Muscle layer of colon (tissue), 2 donors: Measurements from ENCODE around the gene TDRD1.

Experiments
- H3K27ac ChIP-seq: one replicate; pipeline ENCODE4 v1.7.0; 2013; ENCODE audit warnings: low read depth, mild to moderate bottlenecking, low read length, moderate library complexity
- H3K27me3 ChIP-seq, 2 donors: one replicate each; pipeline ENCODE4 v1.7.0; 2013; ENCODE audit warnings: low read length in 2 of 2, mild to moderate bottlenecking in 2 of 2; ENCODE audit not compliant: insufficient read depth in 2 of 2, control insufficient read depth in 1 of 2
- H3K36me3 ChIP-seq: one replicate; pipeline ENCODE4 v1.7.0; 2013; ENCODE audit warnings: mild to moderate bottlenecking, low read length; ENCODE audit not compliant: insufficient read depth
- H3K4me1 ChIP-seq: one replicate; pipeline ENCODE4 v1.7.0; 2013; ENCODE audit warnings: mild to moderate bottlenecking, low read length; ENCODE audit not compliant: insufficient read depth
- H3K4me3 ChIP-seq, 2 donors: one replicate each; pipeline ENCODE4 v1.7.0; 2013; ENCODE audit warnings: low read length in 2 of 2, low read depth in 1 of 2, mild to moderate bottlenecking in 1 of 2, moderate library complexity in 1 of 2
- H3K9ac ChIP-seq: one replicate; pipeline ENCODE4 v1.7.0; 2013; ENCODE audit warnings: low read length
- H3K9me3 ChIP-seq: one replicate; pipeline ENCODE4 v1.7.0; 2013; ENCODE audit warnings: mild to moderate bottlenecking, low read length
- donor health status: abdominal sarcoma.
- donor health status: Adenocarcinoma of cecum.

TDRD1 gene

DNA sequence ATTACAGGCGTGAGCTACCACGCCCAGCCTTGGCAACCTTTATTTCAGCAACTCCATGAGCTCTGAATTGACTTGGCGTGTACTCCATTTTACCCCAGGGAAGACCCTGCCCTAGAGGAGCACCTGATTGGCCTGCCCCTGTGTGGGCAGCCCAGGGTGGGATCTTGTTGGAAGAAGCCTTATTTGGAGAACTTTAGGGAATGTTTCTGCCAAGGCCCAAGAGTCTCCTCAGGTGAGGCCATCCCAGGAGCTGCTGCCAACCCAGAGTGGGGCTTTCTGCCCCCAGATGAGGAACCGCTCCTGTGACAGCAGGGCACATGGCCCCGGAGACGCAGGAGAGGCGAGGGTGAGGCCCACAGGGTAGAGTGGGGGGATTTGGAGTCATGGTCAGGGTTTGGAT lies 101.9 kb downstream of the TDRD1 start:
- peaks cover 0 to 4% of the 10 kb centered on the region in 2 donors for H3K27me3 ChIP-seq
- H3K9ac ChIP-seq: no peak overlapping the region
- H3K9me3 ChIP-seq: no peaks in the 10 kb centered on the region
- H3K4me3 ChIP-seq: no peak overlapping the region
- H3K4me1 ChIP-seq: no peaks in the 10 kb centered on the region
- no peaks in the 10 kb centered on the region for H3K36me3 ChIP-seq
- H3K27ac ChIP-seq: no peak overlapping the region

DNA sequence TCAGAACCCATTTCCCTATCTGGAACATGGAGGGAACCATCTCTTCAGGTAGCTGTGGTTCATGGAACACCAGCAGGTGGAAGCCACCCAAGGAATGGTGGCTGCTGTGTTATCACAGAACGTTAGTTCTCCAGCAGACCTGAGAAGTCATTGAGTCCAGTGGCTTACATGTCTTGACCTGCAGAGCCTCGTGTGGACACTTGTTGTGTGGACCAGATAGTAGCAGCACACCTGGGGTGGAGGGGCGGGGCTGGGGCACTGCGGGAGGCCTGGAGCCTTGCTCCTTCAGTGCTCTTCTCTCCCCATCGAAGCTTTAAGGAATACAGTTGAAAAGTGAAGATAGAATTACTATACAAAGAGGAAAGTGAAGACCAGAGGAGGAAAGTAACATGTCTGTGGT lies 102.3 kb downstream of the TDRD1 start:
- Histone ChIP-seq H3K27me3 (no peaks in the 10 kb centered on the region), H3K36me3 (no peaks in the 10 kb centered on the region), H3K9me3 (no peaks in the 10 kb centered on the region), H3K4me3 (no peak overlapping the region), H3K27ac (no peak overlapping the region), H3K4me1 (no peaks in the 10 kb centered on the region), H3K9ac (no peak overlapping the region)
